Loucy (cell line): ENCODE results near the gene C1QTNF12.

ENCODE experiments used
- EZH2phosphoT487 ChIP-seq: fragments of 200-600 bp; IDR thresholded peaks from 2 replicates; pipeline ENCODE4 v1.6.1; 2018; ENCODE audit warnings: antibody characterized with exemption, mild to moderate bottlenecking, moderate library complexity, borderline replicate concordance
- TF ChIP-seq, protein P1 (sequence below): fragments of 200-600 bp; sonication (generic); conservative IDR thresholded peaks from 2 replicates; pipeline ENCODE4 v1.5.1; 2014; ENCODE audit warnings: mild to moderate bottlenecking, antibody characterized with exemption, low read length

- TF ChIP-seq, protein P1, sequence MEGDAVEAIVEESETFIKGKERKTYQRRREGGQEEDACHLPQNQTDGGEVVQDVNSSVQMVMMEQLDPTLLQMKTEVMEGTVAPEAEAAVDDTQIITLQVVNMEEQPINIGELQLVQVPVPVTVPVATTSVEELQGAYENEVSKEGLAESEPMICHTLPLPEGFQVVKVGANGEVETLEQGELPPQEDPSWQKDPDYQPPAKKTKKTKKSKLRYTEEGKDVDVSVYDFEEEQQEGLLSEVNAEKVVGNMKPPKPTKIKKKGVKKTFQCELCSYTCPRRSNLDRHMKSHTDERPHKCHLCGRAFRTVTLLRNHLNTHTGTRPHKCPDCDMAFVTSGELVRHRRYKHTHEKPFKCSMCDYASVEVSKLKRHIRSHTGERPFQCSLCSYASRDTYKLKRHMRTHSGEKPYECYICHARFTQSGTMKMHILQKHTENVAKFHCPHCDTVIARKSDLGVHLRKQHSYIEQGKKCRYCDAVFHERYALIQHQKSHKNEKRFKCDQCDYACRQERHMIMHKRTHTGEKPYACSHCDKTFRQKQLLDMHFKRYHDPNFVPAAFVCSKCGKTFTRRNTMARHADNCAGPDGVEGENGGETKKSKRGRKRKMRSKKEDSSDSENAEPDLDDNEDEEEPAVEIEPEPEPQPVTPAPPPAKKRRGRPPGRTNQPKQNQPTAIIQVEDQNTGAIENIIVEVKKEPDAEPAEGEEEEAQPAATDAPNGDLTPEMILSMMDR = no peak
- TF ChIP-seq EZH2phosphoT487 = no peak
Measured at GRCh38 chr1:1244192-1244811, 2.2 kb downstream of the C1QTNF12 start.
